ENCODE data around the gene VGLL4. TPM values are rescaled to one million over a fixed set of nuclear protein-coding genes. Genes with fewer than 3 reads are reported as not detected.
A peak's percentile ranks its signal among the peaks of the same experiment; 100 is the strongest.

Gene VGLL4
- total and polyA plus RNA-seq, 5 donors from 2014 or later: 8.5 to 16.3 (median 14.0) TPM

GRCh38 chr3:11584570-11584969 is 59.1 kb downstream of the VGLL4 start:
- Mint-ChIP-seq H3K27ac (no peak overlapping the region), H3K9me3 (no peaks in the 10 kb centered on the region), H3K36me3 (peaks cover 27% of the 10 kb centered on the region), H3K27me3 (no peaks in the 10 kb centered on the region), H3K4me1 (peaks cover 17 to 55% (median 29%) of the 10 kb centered on the region in 4 donors), H3K4me3 (no peak overlapping the region)
- Histone ChIP-seq H3K27ac (ENCODE audit: insufficient read depth, low read length, poor library complexity, severe bottlenecking) (no peak overlapping the region), H3K36me3 (ENCODE audit: control insufficient read depth, insufficient read depth, low read length) (no peaks in the 10 kb centered on the region), H3K4me1 (ENCODE audit: control insufficient read depth, insufficient read depth, low read length, poor library complexity, severe bottlenecking) (no peaks in the 10 kb centered on the region), H3K4me3 (ENCODE audit: low read depth, low read length) (no peak overlapping the region), H3K9me3 (ENCODE audit: control insufficient read depth in 2 of 2, low read length in 2 of 2) (no peaks in the 10 kb centered on the region), H3K27me3 (ENCODE audit: control insufficient read depth, insufficient read depth, low read length) (no peaks in the 10 kb centered on the region)
- DNase-seq (no peak), ATAC-seq (ENCODE audit: low read depth in 2 of 2) (no peak)

- peaks cover 21% of the 10 kb centered on the region for H3K36me3 Mint-ChIP-seq
- H3K27ac Mint-ChIP-seq: peak overlapping the region in 2 of 3 donors; percentile 2 to 38
- Histone ChIP-seq H3K4me3 (ENCODE audit: low read depth, low read length) (no peak overlapping the region), H3K36me3 (ENCODE audit: control insufficient read depth, insufficient read depth, low read length) (no peaks in the 10 kb centered on the region), H3K27ac (ENCODE audit: insufficient read depth, low read length, poor library complexity, severe bottlenecking) (no peak overlapping the region), H3K27me3 (ENCODE audit: control insufficient read depth, insufficient read depth, low read length) (no peaks in the 10 kb centered on the region), H3K4me1 (ENCODE audit: control insufficient read depth, insufficient read depth, low read length, poor library complexity, severe bottlenecking) (no peaks in the 10 kb centered on the region), H3K9me3 (ENCODE audit: control insufficient read depth in 2 of 2, low read length in 2 of 2) (no peaks in the 10 kb centered on the region)
- H3K4me1 Mint-ChIP-seq: peaks cover 16 to 49% (median 25%) of the 10 kb centered on the region in 4 donors
- no peaks in the 10 kb centered on the region for H3K27me3 Mint-ChIP-seq
- no peak for ATAC-seq (ENCODE audit: low read depth in 2 of 2)
- no peak for DNase-seq
- H3K4me3 Mint-ChIP-seq: no peak overlapping the region
- H3K9me3 Mint-ChIP-seq: no peaks in the 10 kb centered on the region
These were observed 60.1 kb downstream of the VGLL4 start for GRCh38 chr3:11583638-11584046.

DNA sequence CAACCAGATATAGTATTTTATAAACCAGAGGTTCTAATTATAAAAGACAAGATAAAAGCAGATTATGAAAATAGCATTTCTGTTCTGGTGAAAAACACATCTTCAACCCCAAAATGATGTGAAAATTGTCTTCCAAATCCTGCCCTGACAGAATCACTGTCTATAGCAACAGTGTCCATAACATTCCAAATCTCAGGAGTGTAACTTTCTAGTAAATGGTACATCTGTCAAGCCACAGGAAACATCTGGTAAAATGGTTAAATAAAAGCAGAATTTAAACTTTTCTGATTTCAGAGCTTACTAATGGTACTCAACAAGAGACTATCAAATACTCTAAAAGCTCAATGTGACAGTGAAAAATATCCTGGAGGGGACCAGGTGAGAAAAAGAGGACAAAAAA is 60.5 kb downstream of the VGLL4 start:
- Mint-ChIP-seq H3K4me3 (peak overlapping the region in 1 of 4 donors; percentile 63), H3K27ac (peak overlapping the region in 1 of 3 donors; percentile 2), H3K4me1 (peaks cover 11 to 45% (median 23%) of the 10 kb centered on the region in 4 donors), H3K36me3 (peaks cover 17% of the 10 kb centered on the region), H3K9me3 (no peaks in the 10 kb centered on the region), H3K27me3 (no peaks in the 10 kb centered on the region)
- Histone ChIP-seq H3K36me3 (ENCODE audit: control insufficient read depth, insufficient read depth, low read length) (no peaks in the 10 kb centered on the region), H3K9me3 (ENCODE audit: control insufficient read depth in 2 of 2, low read length in 2 of 2) (no peaks in the 10 kb centered on the region), H3K27me3 (ENCODE audit: control insufficient read depth, insufficient read depth, low read length) (no peaks in the 10 kb centered on the region), H3K4me3 (ENCODE audit: low read depth, low read length) (no peak overlapping the region), H3K27ac (ENCODE audit: insufficient read depth, low read length, poor library complexity, severe bottlenecking) (no peak overlapping the region), H3K4me1 (ENCODE audit: control insufficient read depth, insufficient read depth, low read length, poor library complexity, severe bottlenecking) (no peaks in the 10 kb centered on the region)
- ATAC-seq (ENCODE audit: low read depth in 2 of 2): no peak
- no peak for DNase-seq

GRCh38 chr3:11582191-11582968 is 61.3 kb downstream of the VGLL4 start:
- no peaks in the 10 kb centered on the region for H3K36me3 ChIP-seq (ENCODE audit: control insufficient read depth, insufficient read depth, low read length)
- H3K27me3 ChIP-seq (ENCODE audit: control insufficient read depth, insufficient read depth, low read length): no peaks in the 10 kb centered on the region
- H3K9me3 Mint-ChIP-seq: no peaks in the 10 kb centered on the region
- H3K27ac ChIP-seq (ENCODE audit: insufficient read depth, low read length, poor library complexity, severe bottlenecking): no peak overlapping the region
- DNase-seq (no peak), ATAC-seq (ENCODE audit: low read depth in 2 of 2) (no peak)
- H3K27ac Mint-ChIP-seq: peak overlapping the region in 2 of 3 donors; percentile 67 to 82
- H3K4me1 Mint-ChIP-seq: peaks cover 4 to 40% (median 27%) of the 10 kb centered on the region in 4 donors
- H3K4me1 ChIP-seq (ENCODE audit: control insufficient read depth, insufficient read depth, low read length, poor library complexity, severe bottlenecking): no peaks in the 10 kb centered on the region
- H3K4me3 ChIP-seq (ENCODE audit: low read depth, low read length): no peak overlapping the region
- H3K4me3 Mint-ChIP-seq: peak overlapping the region in 2 of 4 donors; percentile 51 to 63
- H3K27me3 Mint-ChIP-seq: no peaks in the 10 kb centered on the region
- peaks cover 8% of the 10 kb centered on the region for H3K36me3 Mint-ChIP-seq
- no peaks in the 10 kb centered on the region for H3K9me3 ChIP-seq (ENCODE audit: control insufficient read depth in 2 of 2, low read length in 2 of 2)

- Histone ChIP-seq H3K4me3 (ENCODE audit: low read depth, low read length) (no peak overlapping the region), H3K27me3 (ENCODE audit: control insufficient read depth, insufficient read depth, low read length) (no peaks in the 10 kb centered on the region), H3K9me3 (ENCODE audit: control insufficient read depth in 2 of 2, low read length in 2 of 2) (no peaks in the 10 kb centered on the region), H3K36me3 (ENCODE audit: control insufficient read depth, insufficient read depth, low read length) (no peaks in the 10 kb centered on the region), H3K27ac (ENCODE audit: insufficient read depth, low read length, poor library complexity, severe bottlenecking) (no peak overlapping the region), H3K4me1 (ENCODE audit: control insufficient read depth, insufficient read depth, low read length, poor library complexity, severe bottlenecking) (no peaks in the 10 kb centered on the region)
- Mint-ChIP-seq H3K27me3 (no peaks in the 10 kb centered on the region), H3K4me1 (peaks cover 4 to 41% (median 27%) of the 10 kb centered on the region in 4 donors), H3K36me3 (peaks cover 10% of the 10 kb centered on the region), H3K9me3 (no peaks in the 10 kb centered on the region), H3K27ac (peak overlapping the region; percentile 67 to 82 (median 79)), H3K4me3 (no peak overlapping the region)
- ATAC-seq (ENCODE audit: low read depth in 2 of 2) (no peak), DNase-seq (no peak)
These were observed 62.2 kb downstream of the VGLL4 start for GRCh38 chr3:11581237-11582190.

DNA sequence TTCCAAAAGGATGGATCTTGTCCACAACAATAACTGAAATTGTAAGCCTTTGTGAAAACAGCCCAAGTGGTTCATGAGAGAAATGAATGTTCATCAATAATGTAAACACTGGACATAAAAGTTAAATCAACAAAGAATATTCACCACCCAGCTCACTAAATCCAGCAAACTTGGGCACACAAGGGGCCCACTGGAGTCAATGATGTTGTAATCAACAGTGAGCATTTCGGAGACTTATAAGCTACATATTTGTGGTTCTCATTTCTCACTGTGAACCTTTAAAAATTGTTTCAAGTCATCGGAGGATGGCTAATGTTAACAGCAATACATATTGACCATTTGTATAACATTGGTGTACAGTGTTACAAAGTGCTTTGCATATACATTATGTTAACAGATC is 63.1 kb downstream of the VGLL4 start:
- DNase-seq: no peak
- no peaks in the 10 kb centered on the region for H3K9me3 ChIP-seq (ENCODE audit: control insufficient read depth in 2 of 2, low read length in 2 of 2)
- no peaks in the 10 kb centered on the region for H3K27me3 ChIP-seq (ENCODE audit: control insufficient read depth, insufficient read depth, low read length)
- H3K27me3 Mint-ChIP-seq: no peaks in the 10 kb centered on the region
- no peak overlapping the region for H3K27ac ChIP-seq (ENCODE audit: insufficient read depth, low read length, poor library complexity, severe bottlenecking)
- peaks cover 4 to 40% (median 24%) of the 10 kb centered on the region in 4 donors for H3K4me1 Mint-ChIP-seq
- no peaks in the 10 kb centered on the region for H3K36me3 ChIP-seq (ENCODE audit: control insufficient read depth, insufficient read depth, low read length)
- no peaks in the 10 kb centered on the region for H3K9me3 Mint-ChIP-seq
- H3K36me3 Mint-ChIP-seq: peaks cover 10% of the 10 kb centered on the region
- no peak for ATAC-seq (ENCODE audit: low read depth in 2 of 2)
- H3K4me3 ChIP-seq (ENCODE audit: low read depth, low read length): no peak overlapping the region
- H3K27ac Mint-ChIP-seq: no peak overlapping the region
- H3K4me3 Mint-ChIP-seq: no peak overlapping the region
- H3K4me1 ChIP-seq (ENCODE audit: control insufficient read depth, insufficient read depth, low read length, poor library complexity, severe bottlenecking): no peaks in the 10 kb centered on the region

- Histone ChIP-seq H3K27me3 (ENCODE audit: control insufficient read depth, insufficient read depth, low read length) (no peaks in the 10 kb centered on the region), H3K9me3 (ENCODE audit: control insufficient read depth in 2 of 2, low read length in 2 of 2) (no peaks in the 10 kb centered on the region), H3K4me1 (ENCODE audit: control insufficient read depth, insufficient read depth, low read length, poor library complexity, severe bottlenecking) (no peaks in the 10 kb centered on the region), H3K4me3 (ENCODE audit: low read depth, low read length) (no peak overlapping the region), H3K36me3 (ENCODE audit: control insufficient read depth, insufficient read depth, low read length) (peaks cover 4% of the 10 kb centered on the region), H3K27ac (ENCODE audit: insufficient read depth, low read length, poor library complexity, severe bottlenecking) (no peak overlapping the region)
- ATAC-seq (ENCODE audit: low read depth in 2 of 2) (no peak), DNase-seq (no peak)
- Mint-ChIP-seq H3K27ac (no peak overlapping the region), H3K4me1 (peaks cover 4 to 20% (median 11%) of the 10 kb centered on the region in 4 donors), H3K4me3 (no peak overlapping the region), H3K9me3 (no peaks in the 10 kb centered on the region), H3K27me3 (peaks cover 4% of the 10 kb centered on the region), H3K36me3 (peaks cover 16% of the 10 kb centered on the region)
These were observed 65.5 kb downstream of the VGLL4 start for GRCh38 chr3:11578169-11578568.

Data from CD4-positive, CD25-positive, alpha-beta regulatory T cell (primary cell).